NCI-H82 (cell line): ENCODE measurements around the gene FZD2.
"Not testable (repeated sequence)": the region's sequence is repeated elsewhere in the genome, so short reads cannot be mapped to it uniquely, and the experiment has no call there.

Source experiments
- DNase-seq: peaks from one replicate; lab custom pipeline; 2025; lab: John Stamatoyannopoulos, UW

Gene FZD2

GRCh38 chr17:44546671-44547606, 10.3 kb upstream of the FZD2 start:
- DNase-seq = no peak

GRCh38 chr17:44547625-44548267, 9.5 kb upstream of the FZD2 start:
- DNase-seq = peak; percentile 48

GRCh38 chr17:44548376-44549230, 8.7 kb upstream of the FZD2 start:
- DNase-seq = peak; percentile 92

GRCh38 chr17:44549686-44550085, 7.6 kb upstream of the FZD2 start:
- DNase-seq = peak; percentile 36

GRCh38 chr17:44552361-44552760, 4.9 kb upstream of the FZD2 start:
- no peak for DNase-seq

GRCh38 chr17:44555099-44555498, 2.2 kb upstream of the FZD2 start:
- peak; percentile 40 for DNase-seq

GRCh38 chr17:44556166-44556831, 985 bp upstream of the FZD2 start:
- peak; percentile 85 for DNase-seq

GRCh38 chr17:44557651-44558285, 484 bp downstream of the FZD2 start:
- DNase-seq = peak; percentile 64

GRCh38 chr17:44558334-44558709, 1.0 kb downstream of the FZD2 start:
- DNase-seq = no peak

GRCh38 chr17:44558710-44559633, 1.7 kb downstream of the FZD2 start:
- DNase-seq = no peak

- DNase-seq = no peak
Observed at GRCh38 chr17:44559634-44560554, 2.6 kb downstream of the FZD2 start.

- no peak for DNase-seq
Observed at GRCh38 chr17:44561237-44561623, 3.9 kb downstream of the FZD2 start.

GRCh38 chr17:44564429-44564828, 7.1 kb downstream of the FZD2 start:
- no peak for DNase-seq

GRCh38 chr17:44565866-44566443, 8.7 kb downstream of the FZD2 start:
- DNase-seq = no peak

- not testable (repeated sequence) for DNase-seq
Observed at GRCh38 chr17:44568311-44568944, 11.1 kb downstream of the FZD2 start.

- DNase-seq = peak; percentile 38
Observed at GRCh38 chr17:44568945-44569858, 11.9 kb downstream of the FZD2 start.

- no peak for DNase-seq
Observed at GRCh38 chr17:44572801-44573200, 15.5 kb downstream of the FZD2 start.
